CD4-positive, alpha-beta T cell (primary cell): ENCODE results near the gene DNAH7. TPM values are rescaled to one million over a fixed set of nuclear protein-coding genes. Genes with fewer than 3 reads are reported as not detected.
"Not testable (repeated sequence)": the region's sequence is repeated elsewhere in the genome, so short reads cannot be mapped to it uniquely, and the experiment has no call there.

ENCODE experiments used
- ATAC-seq: fragments of 200-7000 bp; cut with Tn5 transposase; one replicate; pipeline ENCODE4 v1.10.0; 2022; ENCODE audit warnings: mild to moderate bottlenecking; ENCODE audit not compliant: poor library complexity
- CTCF ChIA-PET: fragments of 350-600 bp; sonication (Branson Sonifier 250); formaldehyde crosslinking; loops from one replicate; lab custom pipeline; 2021; ENCODE audit warnings: antibody characterized with exemption, inconsistent platforms; lab: Charles Lee
- POLR2A ChIA-PET: fragments of 350-600 bp; sonication (Branson Sonifier 250); formaldehyde crosslinking; loops from one replicate; lab custom pipeline; 2021; ENCODE audit warnings: antibody characterized with exemption, inconsistent platforms; lab: Charles Lee
- DNase-seq, 14 experiments: peaks; one replicate each; pipeline ENCODE4 v3.0.0-alpha.2; 2013 to 2020; ENCODE audit warnings: mixed read lengths in 2 of 14
- H3K27ac ChIP-seq, 2 donors: one replicate each; pipeline versions ENCODE4 v1.5.1 to v1.7.0; 2013; ENCODE audit warnings: low read length in 2 of 2, low read depth in 1 of 2, mild to moderate bottlenecking in 1 of 2
- H3K27me3 ChIP-seq, 2 experiments: 1 replicate in 1 of 2; 2 replicates in 1 of 2; pipeline versions ENCODE4 v1.6.1 to v1.7.0; 2013; ENCODE audit warnings: low read length in 2 of 2, control low read depth in 1 of 2, mild to moderate bottlenecking in 1 of 2, moderate library complexity in 1 of 2; ENCODE audit not compliant: insufficient read depth in 2 of 2, control insufficient read depth in 1 of 2
- H3K36me3 ChIP-seq: one replicate; pipeline ENCODE4 v1.6.1; 2013; ENCODE audit warnings: low read length, control low read depth; ENCODE audit not compliant: insufficient read depth
- H3K4me1 ChIP-seq: one replicate; pipeline ENCODE4 v1.6.1; 2013; ENCODE audit warnings: low read length, control low read depth; ENCODE audit not compliant: insufficient read depth
- H3K4me3 ChIP-seq: one replicate; pipeline ENCODE4 v1.5.1; 2013; ENCODE audit warnings: mild to moderate bottlenecking, low read length, moderate library complexity
- H3K9me3 ChIP-seq, 2 experiments: 1 replicate in 1 of 2; 2 replicates in 1 of 2; pipeline versions ENCODE4 v1.6.1 to v1.7.0; 2013; ENCODE audit warnings: low read length in 2 of 2, mild to moderate bottlenecking in 2 of 2, control low read depth in 1 of 2, moderate library complexity in 1 of 2; ENCODE audit not compliant: control insufficient read depth in 1 of 2, insufficient read depth in 1 of 2
- H3K27ac Mint-ChIP-seq: one replicate; pipeline ENCODE4 v1.8.0; 2020; ENCODE audit warnings: mixed read lengths
- H3K27me3 Mint-ChIP-seq: one replicate; pipeline ENCODE4 v1.8.0; 2021; ENCODE audit warnings: mixed read lengths
- H3K36me3 Mint-ChIP-seq: one replicate; pipeline ENCODE4 v1.8.0; 2021; ENCODE audit warnings: low read depth, mixed read lengths
- H3K4me1 Mint-ChIP-seq: one replicate; pipeline ENCODE4 v1.8.0; 2021; ENCODE audit warnings: low read depth, mixed read lengths
- H3K4me3 Mint-ChIP-seq: one replicate; pipeline ENCODE4 v1.8.0; 2020; ENCODE audit warnings: mild to moderate bottlenecking, mixed read lengths
- H3K9me3 Mint-ChIP-seq: one replicate; pipeline ENCODE4 v1.8.0; 2020; ENCODE audit warnings: mixed read lengths
- intact Hi-C, 2 experiments: fragments of 100-400 bp; cut with DNase I in 1 of 2; cut with micrococcal nuclease in 1 of 2; formaldehyde crosslinking; loops; one replicate each; pipeline versions ENCODE4 v1.15.1 to v1.9.0; 2023 to 2025; cut with DNase I, micrococcal nuclease
- total RNA-seq, 174 experiments: library from RNA in 2 of 174; stranded (reverse) in 2 of 174; gene quantifications; one replicate each; pipeline ENCODE4 v1.2.3 and lab custom pipeline; 2021 to 2026
- TF ChIP-seq, protein P1 (sequence below): fragments of 200-600 bp; IDR thresholded peaks from one replicate; pipeline ENCODE4 v1.8.0; 2022; ENCODE audit warnings: antibody characterized with exemption, mild to moderate bottlenecking

DNAH7 gene
- total RNA-seq, 2 experiments from 2014 or later, result not detected

DNA sequence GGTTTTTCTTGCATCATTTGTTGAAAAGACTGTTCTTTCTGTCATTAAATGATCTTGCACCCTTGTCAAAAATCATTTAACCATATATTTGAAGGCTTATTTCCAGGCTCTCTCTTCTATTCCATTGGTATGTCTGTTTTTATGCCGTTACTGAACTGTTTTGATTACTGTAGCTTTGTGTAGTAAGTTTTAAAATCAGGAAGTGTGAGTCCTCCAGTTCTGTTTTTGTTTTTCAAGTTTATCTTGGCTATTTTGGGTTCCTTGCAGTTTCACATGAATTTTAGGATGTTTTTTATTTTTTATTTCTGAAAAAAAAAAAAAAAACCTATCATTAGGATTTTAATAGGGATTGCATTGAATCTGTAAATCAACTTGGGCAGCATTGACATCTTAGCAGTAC, 372.6 kb downstream of the DNAH7 start:
- peaks cover 9 to 12% of the 10 kb centered on the region in 2 experiments for H3K9me3 ChIP-seq
- Mint-ChIP-seq H3K27ac (no peak overlapping the region), H3K9me3 (peaks cover 25% of the 10 kb centered on the region), H3K4me1 (peaks cover 64% of the 10 kb centered on the region), H3K4me3 (no peak overlapping the region), H3K27me3 (no peaks in the 10 kb centered on the region), H3K36me3 (peaks cover 96% of the 10 kb centered on the region)
- intact Hi-C loops, result no loop called here
- no peak overlapping the region for H3K27ac ChIP-seq
- DNase-seq (no peak), ATAC-seq (no peak)
- TF ChIP-seq, protein P1, sequence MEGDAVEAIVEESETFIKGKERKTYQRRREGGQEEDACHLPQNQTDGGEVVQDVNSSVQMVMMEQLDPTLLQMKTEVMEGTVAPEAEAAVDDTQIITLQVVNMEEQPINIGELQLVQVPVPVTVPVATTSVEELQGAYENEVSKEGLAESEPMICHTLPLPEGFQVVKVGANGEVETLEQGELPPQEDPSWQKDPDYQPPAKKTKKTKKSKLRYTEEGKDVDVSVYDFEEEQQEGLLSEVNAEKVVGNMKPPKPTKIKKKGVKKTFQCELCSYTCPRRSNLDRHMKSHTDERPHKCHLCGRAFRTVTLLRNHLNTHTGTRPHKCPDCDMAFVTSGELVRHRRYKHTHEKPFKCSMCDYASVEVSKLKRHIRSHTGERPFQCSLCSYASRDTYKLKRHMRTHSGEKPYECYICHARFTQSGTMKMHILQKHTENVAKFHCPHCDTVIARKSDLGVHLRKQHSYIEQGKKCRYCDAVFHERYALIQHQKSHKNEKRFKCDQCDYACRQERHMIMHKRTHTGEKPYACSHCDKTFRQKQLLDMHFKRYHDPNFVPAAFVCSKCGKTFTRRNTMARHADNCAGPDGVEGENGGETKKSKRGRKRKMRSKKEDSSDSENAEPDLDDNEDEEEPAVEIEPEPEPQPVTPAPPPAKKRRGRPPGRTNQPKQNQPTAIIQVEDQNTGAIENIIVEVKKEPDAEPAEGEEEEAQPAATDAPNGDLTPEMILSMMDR, result no peak
- ChIA-PET CTCF (no interaction called here), POLR2A (no interaction called here)
- no peaks in the 10 kb centered on the region for H3K27me3 ChIP-seq
- peaks cover 24% of the 10 kb centered on the region for H3K36me3 ChIP-seq
- no peak overlapping the region for H3K4me3 ChIP-seq
- no peaks in the 10 kb centered on the region for H3K4me1 ChIP-seq

DNA sequence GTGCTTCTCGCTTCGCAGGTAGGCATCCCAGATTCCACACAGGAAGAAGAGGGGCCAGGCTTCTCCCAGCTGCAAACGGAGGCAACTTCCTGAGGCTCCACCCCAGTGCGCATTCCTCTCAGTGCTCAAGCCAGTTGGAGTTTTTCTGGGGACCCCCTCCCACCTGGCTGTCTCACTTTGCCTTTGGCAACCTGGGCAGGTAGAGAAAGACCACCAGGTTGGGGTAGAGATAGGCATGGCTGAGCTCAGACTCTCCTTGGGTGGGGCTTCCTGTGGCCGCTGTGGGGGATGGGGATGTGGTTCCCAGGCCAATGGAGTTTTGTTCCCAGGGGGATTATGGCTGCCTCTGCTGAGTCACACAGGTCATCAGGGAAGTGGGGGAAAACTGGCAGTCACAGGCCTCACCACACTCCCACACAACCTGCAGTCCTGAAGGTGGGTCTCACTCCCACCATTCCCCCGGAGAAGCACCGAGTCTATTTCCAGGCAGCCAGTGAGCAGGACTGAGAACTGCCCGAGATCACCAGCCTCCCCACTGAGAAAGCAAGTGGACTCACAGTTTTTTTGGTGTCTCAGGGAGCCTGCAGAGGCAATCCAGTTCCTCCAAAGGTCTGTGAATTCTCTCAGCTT, 373.5 kb downstream of the DNAH7 start:
- H3K4me3 Mint-ChIP-seq, result no peak overlapping the region
- DNase-seq, result no peak
- H3K36me3 ChIP-seq, result peaks cover 21% of the 10 kb centered on the region
- H3K9me3 Mint-ChIP-seq, result peaks cover 24% of the 10 kb centered on the region
- H3K9me3 ChIP-seq, result peaks cover 6 to 9% of the 10 kb centered on the region in 2 experiments
- TF ChIP-seq, protein P1, result no peak
- no peak overlapping the region for H3K27ac ChIP-seq
- intact Hi-C loops, result no loop called here
- H3K36me3 Mint-ChIP-seq, result peaks cover 96% of the 10 kb centered on the region
- no peak overlapping the region for H3K27ac Mint-ChIP-seq
- H3K27me3 Mint-ChIP-seq, result no peaks in the 10 kb centered on the region
- ChIA-PET POLR2A (no interaction called here), CTCF (no interaction called here)
- peaks cover 71% of the 10 kb centered on the region for H3K4me1 Mint-ChIP-seq
- H3K4me1 ChIP-seq, result no peaks in the 10 kb centered on the region
- no peak overlapping the region for H3K4me3 ChIP-seq
- no peaks in the 10 kb centered on the region for H3K27me3 ChIP-seq
- ATAC-seq, result no peak

GRCh38 chr2:195694553-195694952, 374.1 kb downstream of the DNAH7 start:
- no peak overlapping the region for H3K27ac ChIP-seq
- intact Hi-C loops, result no loop called here
- H3K4me1 ChIP-seq, result no peaks in the 10 kb centered on the region
- Mint-ChIP-seq H3K36me3 (peaks cover 96% of the 10 kb centered on the region), H3K4me1 (peaks cover 71% of the 10 kb centered on the region), H3K27ac (no peak overlapping the region), H3K4me3 (no peak overlapping the region), H3K9me3 (peaks cover 20% of the 10 kb centered on the region), H3K27me3 (no peaks in the 10 kb centered on the region)
- TF ChIP-seq, protein P1, result no peak
- H3K9me3 ChIP-seq, result peaks cover under 1 to 9% of the 10 kb centered on the region in 2 experiments
- peaks cover 19% of the 10 kb centered on the region for H3K36me3 ChIP-seq
- ChIA-PET POLR2A (no interaction called here), CTCF (no interaction called here)
- ATAC-seq, result no peak
- DNase-seq, result no peak
- H3K4me3 ChIP-seq, result no peak overlapping the region
- H3K27me3 ChIP-seq, result no peaks in the 10 kb centered on the region

- DNase-seq, H3K4me3 ChIP-seq, H3K27me3 Mint-ChIP-seq, H3K4me3 Mint-ChIP-seq, H3K27ac Mint-ChIP-seq, H3K9me3 ChIP-seq, ATAC-seq, H3K27ac ChIP-seq, intact Hi-C loops, POLR2A ChIA-PET, H3K4me1 ChIP-seq, H3K27me3 ChIP-seq: not testable (repeated sequence)
- Mint-ChIP-seq H3K36me3 (peaks cover 86% of the 10 kb centered on the region), H3K9me3 (peaks cover 12% of the 10 kb centered on the region), H3K4me1 (peaks cover 54% of the 10 kb centered on the region)
- H3K36me3 ChIP-seq, result peaks cover 19% of the 10 kb centered on the region
- CTCF ChIA-PET, result interaction anchor here (1.5 kb wide), 1 partner anchor 14 kb away, joined by 3 read pairs; no protein-coding TSS in a partner anchor
Measured at GRCh38 chr2:195692531-195692930, 376.1 kb downstream of the DNAH7 start.
